Karpas-422 (cell line): ENCODE data around the gene KCNK7. TPM values are rescaled to one million over a fixed set of nuclear protein-coding genes. Genes with fewer than 3 reads are reported as not detected.

Experiments used
- DNase-seq: peaks from one replicate; pipeline ENCODE4 v3.0.0-alpha.2; 2015
- H2AFZ ChIP-seq: fragments of 200-600 bp; sonication (generic); 2 replicates; pipeline ENCODE4 v1.6.1; 2014; ENCODE audit warnings: antibody characterized with exemption, low read length, mixed read lengths
- H3K27ac ChIP-seq: fragments of 200-600 bp; sonication (generic); 2 replicates; pipeline ENCODE4 v1.5.1; 2014; ENCODE audit warnings: mild to moderate bottlenecking, low read length, moderate library complexity
- H3K27me3 ChIP-seq: fragments of 200-600 bp; sonication (generic); 2 replicates; pipeline ENCODE4 v1.6.1; 2014; ENCODE audit warnings: low read length, mixed read lengths
- H3K36me3 ChIP-seq: fragments of 200-600 bp; sonication (generic); 2 replicates; pipeline ENCODE4 v1.6.1; 2014; ENCODE audit warnings: low read length, mixed read lengths; ENCODE audit not compliant: insufficient read depth
- H3K4me1 ChIP-seq: fragments of 200-600 bp; sonication (generic); 2 replicates; pipeline ENCODE4 v1.6.1; 2014; ENCODE audit warnings: mild to moderate bottlenecking, low read length, mixed read lengths
- H3K4me2 ChIP-seq: fragments of 200-600 bp; sonication (generic); 2 replicates; pipeline ENCODE4 v1.6.1; 2014; ENCODE audit warnings: low read length, low read depth, mild to moderate bottlenecking; ENCODE audit not compliant: poor library complexity, severe bottlenecking
- H3K4me3 ChIP-seq: fragments of 200-600 bp; sonication (generic); 2 replicates; pipeline ENCODE4 v1.5.1; 2014; ENCODE audit warnings: mild to moderate bottlenecking, antibody characterized with exemption, low read length, mixed read lengths
- H3K79me2 ChIP-seq: fragments of 200-600 bp; sonication (generic); 2 replicates; pipeline ENCODE4 v1.6.1; 2014; ENCODE audit warnings: mild to moderate bottlenecking, low read length, mixed read lengths
- H3K9ac ChIP-seq: fragments of 200-600 bp; sonication (generic); 2 replicates; pipeline ENCODE4 v1.6.0; 2014; ENCODE audit warnings: low read length
- H3K9me2 ChIP-seq: fragments of 200-600 bp; sonication (generic), shearing (Covaris generic); replicated peaks from 2 replicates; pipeline ENCODE4 v1.6.0; 2014; ENCODE audit warnings: mild to moderate bottlenecking, low read length, moderate library complexity; ENCODE audit not compliant: insufficient read depth
- H3K9me3 ChIP-seq: fragments of 300-700, 200-600 bp; sonication (generic); 2 replicates; pipeline ENCODE4 v1.6.1; 2014; ENCODE audit warnings: low read length, mixed read lengths
- H4K20me1 ChIP-seq: fragments of 200-600 bp; sonication (generic); 2 replicates; pipeline ENCODE4 v1.6.1; 2014; ENCODE audit warnings: mild to moderate bottlenecking, antibody characterized with exemption, low read length, low read depth; ENCODE audit not compliant: insufficient read depth
- total RNA-seq: library from RNA; depleted of rRNA; stranded (reverse); fragments of >200 nt; shearing (Covaris generic); gene quantifications from 2 replicates; pipeline ENCODE4 v1.2.3, GENCODE V29; 2014; ENCODE audit warnings: low replicate concordance

The KCNK7 gene
- total RNA-seq, 1 experiment from 2014 or later: 0.48 TPM

DNA sequence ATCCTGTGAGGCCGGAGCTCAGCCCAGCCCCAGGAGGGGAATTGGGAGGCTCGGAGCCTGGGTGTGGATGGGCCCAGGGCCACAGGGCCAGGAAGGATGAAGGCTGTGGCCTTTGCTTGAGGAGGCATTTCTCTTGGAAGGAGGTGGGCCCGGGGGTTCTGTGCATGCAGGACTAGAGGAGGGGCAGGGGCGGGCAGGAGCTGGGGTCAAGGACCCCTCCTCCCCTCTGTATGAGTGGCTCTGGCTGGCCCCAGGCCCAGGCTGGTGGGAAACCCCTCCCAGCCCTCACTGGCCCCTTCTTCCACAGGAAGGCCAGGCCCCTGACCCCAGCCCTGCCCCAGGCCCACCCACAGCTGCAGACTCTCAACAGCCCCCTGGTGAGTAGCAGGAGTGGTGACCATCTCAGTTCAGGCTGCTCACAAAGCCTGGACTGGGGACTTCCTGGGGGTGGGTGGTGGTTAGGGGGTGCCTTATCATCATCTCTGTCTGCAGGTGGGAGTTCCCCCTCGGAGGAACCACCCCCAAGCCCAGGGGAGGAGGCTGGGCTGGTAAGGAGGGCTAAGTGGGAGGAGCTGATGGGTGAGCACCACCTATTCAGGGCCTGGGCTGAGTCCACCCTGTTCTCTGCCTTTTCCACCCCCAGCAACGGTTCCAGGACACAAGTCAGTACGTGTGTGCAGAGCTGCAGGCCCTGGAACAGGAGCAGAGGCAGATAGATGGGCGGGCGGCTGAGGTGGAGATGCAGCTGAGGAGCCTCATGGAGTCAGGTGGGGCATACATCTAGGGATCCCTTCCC lies 6.0 kb downstream of the KCNK7 start:
- H4K20me1 ChIP-seq: no peaks in the 10 kb centered on the region
- no peak overlapping the region for H3K4me3 ChIP-seq
- no peak overlapping the region for H3K4me2 ChIP-seq
- H3K4me1 ChIP-seq: peaks cover 26% of the 10 kb centered on the region
- no peaks in the 10 kb centered on the region for H3K9me3 ChIP-seq
- no peak overlapping the region for H2AFZ ChIP-seq
- no peaks in the 10 kb centered on the region for H3K79me2 ChIP-seq
- DNase-seq: no peak
- H3K36me3 ChIP-seq: no peaks in the 10 kb centered on the region
- no peak overlapping the region for H3K27ac ChIP-seq
- no peak overlapping the region for H3K9ac ChIP-seq
- no peaks in the 10 kb centered on the region for H3K9me2 ChIP-seq
- H3K27me3 ChIP-seq: no peaks in the 10 kb centered on the region

DNA sequence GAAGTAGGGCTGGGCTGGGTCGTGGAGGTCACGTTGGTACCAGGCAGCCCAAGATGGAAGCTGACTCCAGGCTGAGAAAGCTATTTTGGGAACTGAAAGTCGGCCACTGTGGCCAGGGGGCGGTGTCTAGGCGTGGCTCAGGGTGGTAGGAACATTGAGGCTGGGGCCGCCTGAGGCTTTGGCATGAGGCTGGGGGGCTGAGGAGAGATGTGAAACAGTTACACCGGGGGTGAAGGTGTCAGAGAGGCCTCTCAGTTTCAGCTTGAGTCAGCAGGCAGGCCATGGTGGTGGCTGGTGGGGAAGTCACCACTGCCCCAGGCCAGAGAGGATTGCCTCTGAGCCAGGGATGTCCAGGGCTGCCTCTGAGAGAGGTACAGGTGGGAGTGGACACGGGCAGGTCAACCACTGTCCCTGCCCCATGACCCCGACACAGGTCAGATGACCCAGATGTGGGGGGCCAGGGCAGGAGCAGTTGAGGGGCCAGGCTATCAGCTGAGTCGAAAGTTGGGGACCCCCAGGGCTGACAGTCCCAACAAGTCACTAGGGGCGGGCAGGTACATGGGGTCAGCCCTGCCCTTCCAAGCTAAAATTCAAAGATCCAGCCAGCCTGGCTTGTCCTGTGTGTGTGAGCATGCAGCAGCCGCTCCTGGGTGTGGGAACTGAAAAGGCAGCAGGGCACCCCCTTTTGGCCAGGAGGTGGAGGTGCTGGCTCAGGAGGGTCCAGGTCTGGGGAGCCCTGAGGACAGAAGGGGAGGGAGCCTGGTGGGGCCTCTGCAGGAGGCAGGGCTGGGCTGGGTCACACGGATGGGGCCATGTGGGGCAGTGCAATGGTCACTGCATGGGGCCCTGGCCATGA lies 7.2 kb downstream of the KCNK7 start:
- peak overlapping the region; percentile 52 for H3K9ac ChIP-seq
- DNase-seq: peak; percentile 91
- no peaks in the 10 kb centered on the region for H3K9me3 ChIP-seq
- H3K27me3 ChIP-seq: no peaks in the 10 kb centered on the region
- H3K36me3 ChIP-seq: no peaks in the 10 kb centered on the region
- no peak overlapping the region for H2AFZ ChIP-seq
- H3K4me2 ChIP-seq: peak overlapping the region; percentile 40
- H3K4me3 ChIP-seq: no peak overlapping the region; the same call in 1 of the 2 replicates
- H3K9me2 ChIP-seq: no peaks in the 10 kb centered on the region
- H4K20me1 ChIP-seq: no peaks in the 10 kb centered on the region
- peaks cover 26% of the 10 kb centered on the region for H3K4me1 ChIP-seq
- peak overlapping the region; percentile 80 for H3K27ac ChIP-seq
- H3K79me2 ChIP-seq: no peaks in the 10 kb centered on the region

DNA sequence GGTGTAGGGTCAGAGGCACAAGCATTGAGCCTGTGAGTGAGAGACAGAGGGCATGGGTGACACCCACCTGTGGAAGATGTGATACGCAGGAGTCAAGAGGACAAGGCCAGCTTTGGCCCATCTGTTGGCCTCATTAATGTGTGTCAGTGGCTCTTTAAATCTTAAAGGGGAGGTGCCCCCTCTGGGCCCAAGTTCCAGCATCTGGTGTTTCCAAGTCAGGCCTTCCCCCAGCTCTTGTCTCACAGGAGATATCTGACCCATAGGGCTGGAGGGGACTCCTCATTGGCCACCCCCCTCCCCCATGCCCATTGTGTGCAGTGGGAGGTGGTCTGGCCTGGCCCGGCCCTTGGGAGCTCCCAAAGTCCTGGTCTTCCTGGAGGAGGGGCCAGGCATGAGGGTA lies 8.9 kb downstream of the KCNK7 start:
- no peak overlapping the region for H3K27ac ChIP-seq
- H3K36me3 ChIP-seq: no peaks in the 10 kb centered on the region
- no peaks in the 10 kb centered on the region for H4K20me1 ChIP-seq
- H3K27me3 ChIP-seq: no peaks in the 10 kb centered on the region
- H3K9me3 ChIP-seq: no peaks in the 10 kb centered on the region
- no peak overlapping the region for H2AFZ ChIP-seq
- DNase-seq: no peak
- H3K9ac ChIP-seq: no peak overlapping the region
- H3K4me2 ChIP-seq: no peak overlapping the region
- H3K79me2 ChIP-seq: no peaks in the 10 kb centered on the region
- H3K4me1 ChIP-seq: peaks cover 26% of the 10 kb centered on the region
- no peak overlapping the region for H3K4me3 ChIP-seq
- no peaks in the 10 kb centered on the region for H3K9me2 ChIP-seq

DNA sequence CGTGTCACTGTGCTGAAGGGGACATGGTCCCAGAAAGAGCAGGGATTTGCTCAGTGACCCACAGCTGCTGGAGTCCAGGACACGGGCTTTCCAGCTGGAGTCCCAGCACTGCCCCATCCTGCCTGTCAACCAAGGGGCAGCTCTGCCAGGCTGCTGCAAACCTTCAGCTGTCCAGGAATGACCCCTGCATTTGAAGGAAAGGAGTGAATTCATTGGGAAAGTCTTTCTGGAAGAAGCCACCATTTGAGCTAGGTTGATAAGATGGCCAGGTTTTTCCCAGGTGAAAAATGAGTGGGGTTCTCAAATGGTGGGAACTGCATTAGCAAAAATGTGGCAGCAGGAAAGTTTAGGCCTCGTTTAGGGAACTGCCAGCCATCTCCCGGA lies 9.4 kb downstream of the KCNK7 start:
- H3K27me3 ChIP-seq: no peaks in the 10 kb centered on the region
- H3K4me1 ChIP-seq: peaks cover 26% of the 10 kb centered on the region
- no peak overlapping the region for H3K9ac ChIP-seq
- no peaks in the 10 kb centered on the region for H3K36me3 ChIP-seq
- no peak for DNase-seq
- H3K79me2 ChIP-seq: no peaks in the 10 kb centered on the region
- no peaks in the 10 kb centered on the region for H4K20me1 ChIP-seq
- H3K27ac ChIP-seq: no peak overlapping the region
- no peaks in the 10 kb centered on the region for H3K9me2 ChIP-seq
- H2AFZ ChIP-seq: no peak overlapping the region
- no peak overlapping the region for H3K4me3 ChIP-seq
- H3K9me3 ChIP-seq: no peaks in the 10 kb centered on the region
- H3K4me2 ChIP-seq: no peak overlapping the region

DNA sequence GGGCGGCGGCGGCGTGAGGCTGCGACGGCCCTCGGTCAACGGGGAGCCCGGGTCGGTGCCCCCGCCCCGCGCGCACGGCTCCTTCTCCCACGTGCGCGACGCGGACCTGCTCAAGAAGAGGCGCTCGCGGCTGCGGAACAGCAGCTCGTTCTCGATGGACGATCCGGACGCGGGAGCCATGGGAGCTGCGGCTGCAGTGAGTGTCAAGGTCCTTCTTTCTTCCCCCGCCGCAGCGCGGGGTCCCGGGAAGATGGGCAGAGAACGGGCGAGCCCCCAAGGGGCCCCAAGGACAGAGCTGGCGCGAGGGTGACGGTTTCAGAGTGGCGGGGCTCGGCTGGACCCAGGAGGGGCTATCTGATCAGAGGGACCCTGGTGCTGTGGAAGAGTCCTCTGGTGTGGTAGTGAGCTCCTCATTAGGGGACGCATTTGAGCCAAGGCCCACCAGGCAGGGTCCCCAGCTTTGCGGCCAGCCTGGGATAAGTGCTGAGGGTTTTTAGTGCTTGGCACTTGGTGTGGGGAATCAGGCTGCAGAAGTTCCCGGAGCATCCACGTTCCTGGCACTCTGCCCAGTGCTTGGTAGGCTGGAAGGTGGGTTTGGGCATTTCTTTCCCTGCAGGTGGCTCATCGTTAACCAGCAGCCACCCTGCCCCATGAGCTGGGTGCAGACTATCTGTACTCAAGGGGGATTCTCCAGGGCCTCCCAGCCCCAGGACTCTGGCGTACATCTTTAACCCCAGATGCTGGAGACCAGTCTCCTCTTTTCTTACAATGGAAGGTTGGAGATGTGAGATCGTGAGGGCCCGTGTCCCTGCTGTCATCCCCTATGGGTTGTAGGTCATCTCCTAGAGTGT lies 10.0 kb downstream of the KCNK7 start:
- DNase-seq: no peak
- H3K79me2 ChIP-seq: no peaks in the 10 kb centered on the region
- peaks cover 26% of the 10 kb centered on the region for H3K4me1 ChIP-seq
- no peak overlapping the region for H3K4me3 ChIP-seq
- H3K27me3 ChIP-seq: no peaks in the 10 kb centered on the region
- no peak overlapping the region for H3K9ac ChIP-seq
- H3K9me3 ChIP-seq: no peaks in the 10 kb centered on the region
- H3K4me2 ChIP-seq: no peak overlapping the region
- no peaks in the 10 kb centered on the region for H3K36me3 ChIP-seq
- no peak overlapping the region for H3K27ac ChIP-seq
- H2AFZ ChIP-seq: no peak overlapping the region
- no peaks in the 10 kb centered on the region for H4K20me1 ChIP-seq
- no peaks in the 10 kb centered on the region for H3K9me2 ChIP-seq

DNA sequence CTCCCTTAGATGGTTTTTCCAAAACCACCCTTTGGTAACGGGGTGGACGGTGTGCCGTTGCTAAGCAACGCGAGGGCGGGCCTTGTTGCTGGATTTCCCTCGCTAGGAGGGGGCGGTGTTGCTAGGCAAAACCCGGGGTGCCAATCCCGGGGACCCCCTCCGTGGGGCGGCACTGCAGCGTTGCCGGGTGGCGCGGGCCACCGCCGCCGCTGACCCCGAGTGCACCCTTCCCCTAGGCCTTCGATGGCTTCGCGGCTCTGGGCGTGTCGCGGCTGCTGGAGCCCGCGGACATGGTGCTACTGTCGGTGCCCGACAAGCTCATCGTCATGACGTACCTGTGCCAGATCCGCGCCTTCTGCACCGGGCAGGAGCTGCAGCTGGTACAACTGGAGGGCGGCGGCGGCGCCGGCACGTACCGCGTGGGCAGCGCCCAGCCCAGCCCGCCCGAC lies 10.9 kb downstream of the KCNK7 start:
- Histone ChIP-seq H3K4me2 (no peak overlapping the region), H3K27me3 (no peaks in the 10 kb centered on the region), H3K36me3 (no peaks in the 10 kb centered on the region), H3K79me2 (no peaks in the 10 kb centered on the region), H2AFZ (no peak overlapping the region), H3K9me3 (no peaks in the 10 kb centered on the region), H3K9ac (no peak overlapping the region), H3K4me3 (no peak overlapping the region), H3K4me1 (peaks cover 26% of the 10 kb centered on the region), H3K27ac (no peak overlapping the region), H4K20me1 (no peaks in the 10 kb centered on the region), H3K9me2 (no peaks in the 10 kb centered on the region)
- no peak for DNase-seq

DNA sequence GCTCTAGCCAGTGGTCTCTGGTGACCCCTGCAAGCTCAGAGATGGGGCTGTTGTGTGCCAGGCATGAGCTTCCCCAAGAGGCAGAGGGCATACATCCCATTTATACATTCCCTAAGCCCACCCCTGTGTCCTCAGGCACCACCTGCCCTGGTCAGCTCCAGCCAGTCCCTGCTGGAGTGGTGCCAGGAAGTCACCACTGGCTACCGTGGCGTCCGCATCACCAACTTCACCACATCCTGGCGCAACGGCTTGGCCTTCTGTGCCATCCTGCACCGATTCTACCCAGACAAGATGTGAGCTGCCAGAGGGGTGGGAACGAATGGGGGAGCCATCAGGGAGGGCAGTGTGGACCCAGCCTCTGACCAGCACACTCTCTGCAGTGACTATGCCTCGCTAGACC lies 11.5 kb downstream of the KCNK7 start:
- Histone ChIP-seq H3K79me2 (no peaks in the 10 kb centered on the region), H3K27me3 (no peaks in the 10 kb centered on the region), H3K9me2 (no peaks in the 10 kb centered on the region), H3K4me1 (peaks cover 26% of the 10 kb centered on the region), H3K36me3 (no peaks in the 10 kb centered on the region), H3K4me3 (no peak overlapping the region), H3K9me3 (no peaks in the 10 kb centered on the region), H3K27ac (no peak overlapping the region), H3K4me2 (no peak overlapping the region), H3K9ac (no peak overlapping the region), H4K20me1 (no peaks in the 10 kb centered on the region), H2AFZ (no peak overlapping the region)
- no peak for DNase-seq

DNA sequence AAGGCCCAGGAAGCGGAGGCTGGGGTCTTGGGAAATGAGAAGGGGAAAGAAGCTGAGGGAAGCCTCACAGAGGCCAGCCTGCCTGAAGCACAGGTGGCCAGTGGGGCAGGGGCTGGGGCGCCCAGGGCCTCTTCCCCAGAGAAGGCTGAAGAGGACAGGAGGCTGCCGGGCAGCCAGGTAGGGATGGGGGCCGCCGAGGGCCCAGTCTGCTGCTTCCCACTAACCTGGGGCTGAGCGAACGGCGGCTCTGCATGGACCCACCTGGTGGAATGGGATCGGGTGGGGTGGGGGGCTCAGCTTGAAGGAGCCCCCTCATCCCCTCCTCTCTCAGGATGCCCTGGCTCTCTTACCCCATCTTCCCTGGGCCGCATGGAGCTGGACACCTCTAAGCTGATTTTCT lies 12.0 kb downstream of the KCNK7 start:
- H3K4me1 ChIP-seq: peaks cover 23% of the 10 kb centered on the region
- no peak overlapping the region for H3K4me3 ChIP-seq
- no peaks in the 10 kb centered on the region for H3K9me2 ChIP-seq
- H3K79me2 ChIP-seq: no peaks in the 10 kb centered on the region
- no peak overlapping the region for H3K9ac ChIP-seq
- no peaks in the 10 kb centered on the region for H3K27me3 ChIP-seq
- no peak for DNase-seq
- no peak overlapping the region for H3K27ac ChIP-seq
- no peaks in the 10 kb centered on the region for H3K36me3 ChIP-seq
- H3K9me3 ChIP-seq: no peaks in the 10 kb centered on the region
- H3K4me2 ChIP-seq: no peak overlapping the region
- H2AFZ ChIP-seq: no peak overlapping the region
- H4K20me1 ChIP-seq: no peaks in the 10 kb centered on the region
